NCI-H1105 treated with DMSO at 0.1 percent for 48 hours (cell line): ENCODE results near the gene CAMSAP2.

ENCODE experiments used
- DNase-seq: peaks from one replicate; lab custom pipeline; 2025; lab: John Stamatoyannopoulos, UW

CAMSAP2 gene, protein sequence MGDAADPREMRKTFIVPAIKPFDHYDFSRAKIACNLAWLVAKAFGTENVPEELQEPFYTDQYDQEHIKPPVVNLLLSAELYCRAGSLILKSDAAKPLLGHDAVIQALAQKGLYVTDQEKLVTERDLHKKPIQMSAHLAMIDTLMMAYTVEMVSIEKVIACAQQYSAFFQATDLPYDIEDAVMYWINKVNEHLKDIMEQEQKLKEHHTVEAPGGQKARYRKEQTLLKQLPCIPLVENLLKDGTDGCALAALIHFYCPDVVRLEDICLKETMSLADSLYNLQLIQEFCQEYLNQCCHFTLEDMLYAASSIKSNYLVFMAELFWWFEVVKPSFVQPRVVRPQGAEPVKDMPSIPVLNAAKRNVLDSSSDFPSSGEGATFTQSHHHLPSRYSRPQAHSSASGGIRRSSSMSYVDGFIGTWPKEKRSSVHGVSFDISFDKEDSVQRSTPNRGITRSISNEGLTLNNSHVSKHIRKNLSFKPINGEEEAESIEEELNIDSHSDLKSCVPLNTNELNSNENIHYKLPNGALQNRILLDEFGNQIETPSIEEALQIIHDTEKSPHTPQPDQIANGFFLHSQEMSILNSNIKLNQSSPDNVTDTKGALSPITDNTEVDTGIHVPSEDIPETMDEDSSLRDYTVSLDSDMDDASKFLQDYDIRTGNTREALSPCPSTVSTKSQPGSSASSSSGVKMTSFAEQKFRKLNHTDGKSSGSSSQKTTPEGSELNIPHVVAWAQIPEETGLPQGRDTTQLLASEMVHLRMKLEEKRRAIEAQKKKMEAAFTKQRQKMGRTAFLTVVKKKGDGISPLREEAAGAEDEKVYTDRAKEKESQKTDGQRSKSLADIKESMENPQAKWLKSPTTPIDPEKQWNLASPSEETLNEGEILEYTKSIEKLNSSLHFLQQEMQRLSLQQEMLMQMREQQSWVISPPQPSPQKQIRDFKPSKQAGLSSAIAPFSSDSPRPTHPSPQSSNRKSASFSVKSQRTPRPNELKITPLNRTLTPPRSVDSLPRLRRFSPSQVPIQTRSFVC (N-terminal part only)

DNA sequence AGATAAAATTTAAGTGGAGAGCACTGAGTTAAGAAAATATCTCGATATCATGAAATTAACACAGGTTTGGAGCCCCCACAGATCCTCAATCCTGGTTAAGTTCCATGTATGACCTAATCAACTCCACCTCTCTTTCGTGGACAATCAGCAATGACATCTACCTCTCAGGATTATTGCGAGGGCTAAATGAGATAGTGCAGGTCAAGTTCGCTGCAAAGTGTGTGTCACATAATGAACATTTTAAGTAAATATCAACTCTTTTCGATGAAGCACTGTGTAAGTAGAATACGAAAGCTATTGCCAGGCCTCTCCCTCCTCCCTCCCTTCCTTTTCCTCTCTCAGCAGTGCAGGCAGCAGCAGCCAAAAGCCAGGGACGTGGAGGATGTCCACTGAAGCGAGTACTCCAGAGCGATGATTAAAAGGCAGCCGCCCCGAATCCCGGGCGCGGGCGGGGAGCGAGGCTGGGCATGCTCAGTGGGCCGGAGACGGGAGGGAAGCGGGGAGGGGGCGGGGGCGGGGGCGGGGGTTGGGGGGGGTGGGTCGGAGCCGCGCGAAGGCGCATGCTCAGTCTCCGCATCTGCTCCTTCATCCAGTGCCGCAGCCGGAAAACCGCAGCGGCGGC, at the start of gene CAMSAP2:
CAMSAP2 (plus strand) TSS at position 567 of the 622 bp plus-strand sequence. CDS start 935 bp downstream, outside the sequence.
- peak; percentile 90 for DNase-seq

DNA sequence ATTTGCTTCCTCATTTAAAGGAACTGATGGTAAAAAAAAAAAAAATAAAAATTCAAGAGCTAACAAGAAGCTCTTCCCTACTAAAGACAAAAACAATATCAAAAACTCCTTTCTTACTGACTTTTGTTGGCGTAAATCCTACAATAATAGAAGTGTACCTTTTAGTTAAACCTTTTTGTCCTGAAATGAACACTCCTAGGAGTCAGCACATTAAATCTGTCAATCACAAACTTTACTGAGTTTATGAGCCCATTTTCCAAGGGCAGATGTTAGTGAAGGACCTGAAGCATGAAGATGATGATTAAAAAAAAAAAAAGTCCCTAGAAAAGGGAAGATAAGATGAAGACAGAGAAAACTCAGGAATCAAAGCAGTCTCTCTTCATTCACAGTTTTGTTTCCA, 46.4 kb upstream of the CAMSAP2 start:
- DNase-seq = no peak

DNA sequence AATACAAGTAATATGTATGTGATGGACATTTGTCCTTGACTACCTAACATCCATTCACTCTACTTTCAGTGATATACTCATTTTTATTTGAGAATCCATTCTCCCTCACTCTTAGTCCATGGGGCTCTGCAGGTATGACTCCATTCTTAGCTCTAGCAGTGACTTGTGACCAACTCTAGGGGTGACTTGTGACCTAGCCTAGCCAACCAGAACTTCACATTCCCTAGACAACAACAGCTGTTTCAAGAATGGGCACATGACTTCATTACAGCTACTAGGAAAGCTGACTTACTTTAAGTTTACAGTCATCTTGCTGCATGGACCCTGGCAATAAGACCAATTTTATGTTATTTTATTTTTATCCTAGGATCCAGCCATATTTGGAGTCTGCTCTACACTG, 45.4 kb upstream of the CAMSAP2 start:
- no peak for DNase-seq

DNA sequence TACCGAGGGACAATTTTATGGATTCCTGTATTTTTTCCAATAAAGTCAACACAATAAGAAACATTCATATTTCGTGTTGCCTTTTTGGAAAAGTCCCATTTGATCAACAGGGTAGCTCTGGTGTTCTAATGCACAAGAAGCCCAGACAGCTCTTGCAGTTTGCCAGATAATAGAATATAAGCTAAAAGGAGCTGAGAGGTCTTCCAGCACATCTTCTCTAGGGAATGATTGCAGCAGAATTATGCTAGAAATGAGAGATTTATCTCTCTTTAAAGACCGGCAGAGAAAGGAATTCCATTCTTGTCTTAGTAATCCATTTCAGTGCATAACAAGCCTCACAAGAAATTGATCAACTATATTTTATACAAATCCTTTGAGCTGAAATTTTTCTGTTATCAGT, 44.0 kb upstream of the CAMSAP2 start:
- no peak for DNase-seq

DNA sequence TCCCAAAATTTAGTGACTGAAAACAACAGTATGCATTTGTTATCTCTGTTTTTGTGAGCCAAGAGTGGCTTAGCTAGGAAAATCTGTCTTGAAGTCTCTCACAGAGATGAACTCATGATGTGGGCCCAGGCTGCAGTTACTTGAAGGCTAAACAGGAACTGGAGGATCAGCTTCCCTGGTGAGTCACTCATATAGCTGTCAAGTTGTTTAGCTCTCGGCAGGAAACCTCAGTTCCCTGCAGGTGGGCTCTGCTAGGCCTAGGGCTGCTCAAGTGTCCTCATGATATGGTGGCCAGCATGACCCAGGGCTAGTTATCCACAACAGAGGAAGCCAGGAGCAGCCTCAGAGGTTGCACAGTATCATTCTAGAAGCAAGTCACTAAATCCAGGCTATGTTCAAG, 38.8 kb upstream of the CAMSAP2 start:
- DNase-seq = no peak

DNA sequence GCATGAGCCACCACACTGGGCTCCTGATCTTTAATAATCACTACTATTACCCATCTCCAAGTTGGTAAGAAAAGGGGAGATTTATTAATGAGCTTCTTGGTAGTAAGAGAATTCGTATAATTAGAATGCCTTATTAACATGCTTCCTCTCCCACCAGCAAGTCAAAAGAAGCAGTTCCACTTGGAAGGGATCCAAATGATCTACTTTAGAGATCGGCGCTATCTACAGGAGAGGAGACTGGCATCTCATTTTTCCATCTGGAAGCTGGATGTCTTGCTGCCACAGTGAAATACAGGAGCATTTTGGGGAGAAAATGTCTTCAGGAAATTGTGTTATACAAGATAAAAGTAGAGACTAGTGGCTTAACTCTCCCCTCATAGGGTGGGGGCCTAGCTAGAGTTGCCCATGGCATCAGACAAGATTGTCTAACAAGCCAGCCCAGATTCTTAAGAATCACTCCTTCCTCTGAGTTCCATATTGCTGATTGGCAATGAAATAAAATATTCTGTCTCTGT, 33.6 kb upstream of the CAMSAP2 start:
- DNase-seq = no peak

DNA sequence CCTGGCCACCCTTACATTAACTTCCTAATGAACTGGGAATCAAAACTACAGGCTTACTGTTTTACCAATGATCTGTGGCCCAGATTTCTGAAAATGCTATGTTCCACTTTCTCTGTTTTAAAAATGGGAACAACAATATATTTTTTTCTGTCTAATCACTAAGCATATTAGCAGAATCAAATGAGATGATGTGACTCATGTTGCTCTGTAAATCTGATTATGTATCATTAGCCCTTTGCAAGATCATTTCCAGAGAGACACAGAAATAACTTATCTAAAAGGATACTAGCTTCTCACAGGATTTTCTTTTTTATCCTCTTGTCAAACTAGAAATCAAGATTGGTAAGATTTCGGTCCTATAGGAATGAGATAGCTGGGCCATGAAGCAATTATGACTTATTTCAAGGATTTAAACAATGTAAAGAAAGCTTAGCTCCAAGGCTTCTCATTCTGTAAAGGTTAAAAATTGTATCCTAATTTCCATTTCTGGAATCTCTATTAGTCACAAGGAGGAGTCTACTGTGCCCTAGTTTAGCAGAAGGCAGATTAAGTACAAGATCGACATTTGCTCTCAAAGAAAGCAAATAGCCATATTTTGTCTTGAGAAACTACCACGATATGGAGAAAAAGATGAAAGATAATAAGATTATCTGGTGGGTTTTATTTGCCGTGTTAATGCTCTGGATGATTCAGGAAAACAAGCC, 32.4 kb upstream of the CAMSAP2 start:
- no peak for DNase-seq

DNA sequence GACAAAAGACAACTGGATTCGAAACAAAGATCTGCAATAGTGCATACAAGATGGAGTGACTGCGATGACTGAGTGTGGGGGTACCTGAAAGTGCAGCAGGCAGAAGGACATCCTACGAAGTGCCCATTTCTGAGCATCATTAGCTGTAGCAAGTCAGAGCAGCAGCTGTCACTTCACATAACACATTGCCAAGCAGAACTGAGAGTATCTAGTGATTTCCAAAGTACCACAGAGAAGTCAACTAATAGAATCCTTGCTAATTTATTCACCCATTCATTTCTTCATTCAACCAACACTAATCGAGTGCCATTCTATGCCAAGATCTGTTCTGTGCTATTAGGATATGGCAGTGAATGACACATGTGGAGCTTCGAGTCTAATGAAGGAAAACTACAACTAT, 31.6 kb upstream of the CAMSAP2 start:
- DNase-seq = no peak

DNA sequence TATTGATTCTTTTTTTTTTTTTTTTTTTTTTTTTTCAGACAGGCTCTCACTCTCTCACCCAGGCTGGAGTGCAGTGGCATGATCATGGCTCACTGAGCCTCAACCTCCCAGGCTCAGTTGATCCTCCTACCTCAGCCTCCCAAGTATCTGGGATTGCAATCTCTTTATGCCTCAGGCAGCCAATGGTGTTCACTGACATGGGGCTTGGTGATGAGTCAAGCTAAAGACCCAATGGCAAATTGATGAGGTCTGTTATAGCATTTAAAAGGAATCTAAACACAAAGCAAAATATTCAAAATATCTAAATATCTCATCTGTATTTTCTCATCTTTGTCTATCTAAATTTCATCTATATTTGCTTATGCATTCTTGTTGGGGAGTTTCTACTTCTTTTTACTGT, 30.5 kb upstream of the CAMSAP2 start:
- DNase-seq = no peak

DNA sequence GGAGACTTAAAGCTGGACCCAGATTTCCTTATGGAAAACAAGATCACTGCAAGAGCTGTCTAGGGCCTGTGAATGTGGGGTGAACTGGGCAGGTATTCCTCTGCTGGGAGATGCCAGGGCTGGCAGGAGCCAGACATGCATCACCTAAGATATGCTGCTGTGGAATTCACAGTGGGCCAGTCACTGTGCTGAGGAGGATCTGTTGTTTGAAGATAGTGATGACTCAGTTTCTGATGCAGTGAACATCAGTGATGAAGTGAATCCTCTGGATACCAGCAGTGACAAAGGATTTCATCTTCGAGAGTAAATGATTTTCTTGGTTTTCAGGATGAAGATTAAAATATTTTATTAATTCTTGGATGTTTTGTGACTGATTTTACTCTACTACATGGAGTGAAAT, 29.9 kb upstream of the CAMSAP2 start:
- DNase-seq = no peak

DNA sequence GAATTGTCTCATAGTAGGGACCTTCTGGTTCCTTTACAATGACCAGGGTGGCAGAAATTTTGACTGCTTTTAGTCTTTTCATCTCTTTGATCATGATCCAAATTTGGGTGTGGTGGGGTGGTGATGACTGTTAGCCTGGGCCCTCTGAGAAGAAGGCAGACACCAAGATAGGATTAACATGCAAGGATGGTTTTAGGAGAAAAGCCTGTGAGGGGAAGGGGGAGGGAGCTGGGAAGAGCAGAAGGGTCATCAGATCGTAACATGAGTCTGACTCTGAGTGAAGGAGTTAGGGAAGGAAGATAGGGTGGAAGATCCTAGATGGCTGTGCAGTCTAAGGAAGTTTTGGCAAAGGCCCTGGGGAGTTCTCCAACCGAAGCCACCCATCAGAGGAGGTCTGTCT, 28.5 kb upstream of the CAMSAP2 start:
- DNase-seq = no peak

DNA sequence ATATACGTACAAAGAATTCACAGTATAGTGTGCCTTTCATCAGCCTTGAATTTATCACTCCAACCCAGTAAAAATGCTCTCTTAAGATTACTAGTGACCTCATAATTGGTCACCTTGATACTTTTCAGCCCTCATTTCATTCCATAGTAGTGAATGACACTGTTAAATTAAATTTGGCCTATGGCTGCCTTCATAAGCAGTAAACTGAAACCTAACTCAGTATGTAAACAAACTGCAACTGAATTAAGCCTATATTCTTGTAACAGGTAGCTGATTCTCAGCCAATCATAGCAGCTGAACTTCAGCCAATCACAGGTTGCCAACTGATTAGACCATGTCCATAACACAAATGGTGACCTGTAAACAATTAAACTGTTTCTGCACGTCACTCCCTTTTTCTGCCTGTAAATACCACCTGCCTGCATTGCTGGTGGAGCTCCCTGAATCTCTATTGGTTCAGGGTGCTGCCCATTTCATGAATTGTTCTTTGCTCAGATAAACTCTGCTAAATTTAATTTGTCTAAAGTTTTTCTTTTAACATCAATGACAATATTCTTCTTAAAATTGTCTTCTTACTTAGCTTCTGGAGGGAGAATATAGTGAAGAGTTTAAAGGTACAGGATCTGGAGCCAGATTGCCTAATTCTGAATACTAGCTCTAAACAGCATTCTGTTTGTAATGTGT, 24.0 kb upstream of the CAMSAP2 start:
- DNase-seq = no peak

DNA sequence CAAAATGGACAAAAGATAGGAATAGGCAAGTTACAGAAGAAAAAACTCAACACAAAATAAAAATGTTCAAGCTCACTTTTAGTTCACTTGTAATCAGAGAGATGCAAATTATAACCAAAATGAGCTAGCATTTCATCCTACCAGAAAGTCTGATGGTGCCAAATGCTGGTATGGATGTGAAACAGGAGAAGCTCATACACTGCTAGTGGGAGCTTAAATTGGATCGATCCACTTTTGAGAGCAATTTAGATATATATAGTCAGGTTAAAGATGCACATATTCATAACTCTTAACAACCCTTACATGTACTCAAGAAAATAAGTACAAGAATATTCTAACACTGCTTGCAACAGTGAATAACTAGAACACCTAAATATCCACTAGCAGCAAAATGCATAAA, 18.5 kb upstream of the CAMSAP2 start:
- DNase-seq = no peak

DNA sequence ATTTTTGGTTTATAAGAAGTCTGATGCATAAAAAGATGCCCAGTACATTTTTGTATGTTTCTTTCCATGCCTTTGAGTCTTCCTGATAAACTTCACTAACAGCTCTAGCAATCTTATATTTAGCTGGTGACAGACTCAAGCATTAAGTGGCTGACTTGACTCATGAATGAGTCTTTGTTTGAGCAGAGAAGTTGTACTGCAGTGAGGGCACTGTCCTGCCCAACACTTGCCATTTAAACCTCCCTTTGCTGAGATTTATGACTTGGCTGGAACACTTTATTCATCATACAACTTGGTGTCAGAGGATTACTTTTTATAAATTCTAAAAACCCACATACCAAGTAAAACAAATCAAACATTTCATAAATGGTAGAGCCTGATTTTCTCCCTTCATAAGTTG, 14.6 kb upstream of the CAMSAP2 start:
- DNase-seq = no peak

DNA sequence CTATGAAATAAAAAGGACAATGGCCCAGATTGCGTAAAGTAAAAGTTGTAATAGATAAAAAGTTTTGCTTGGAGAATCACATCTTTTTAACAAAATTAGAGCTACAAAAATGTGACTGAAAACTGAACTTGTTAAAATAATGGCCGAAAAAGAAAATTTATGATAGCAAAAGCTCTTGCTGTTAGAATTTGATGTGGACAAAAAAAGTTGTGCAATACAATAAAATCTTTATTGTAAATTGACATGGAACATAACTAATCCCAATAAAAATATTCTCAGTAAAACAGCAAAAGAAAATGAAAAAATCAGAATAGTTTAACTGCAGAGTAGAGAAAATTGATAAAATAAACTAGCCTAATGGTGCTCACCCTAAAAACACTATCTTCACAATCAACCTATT, 11.4 kb upstream of the CAMSAP2 start:
- no peak for DNase-seq

DNA sequence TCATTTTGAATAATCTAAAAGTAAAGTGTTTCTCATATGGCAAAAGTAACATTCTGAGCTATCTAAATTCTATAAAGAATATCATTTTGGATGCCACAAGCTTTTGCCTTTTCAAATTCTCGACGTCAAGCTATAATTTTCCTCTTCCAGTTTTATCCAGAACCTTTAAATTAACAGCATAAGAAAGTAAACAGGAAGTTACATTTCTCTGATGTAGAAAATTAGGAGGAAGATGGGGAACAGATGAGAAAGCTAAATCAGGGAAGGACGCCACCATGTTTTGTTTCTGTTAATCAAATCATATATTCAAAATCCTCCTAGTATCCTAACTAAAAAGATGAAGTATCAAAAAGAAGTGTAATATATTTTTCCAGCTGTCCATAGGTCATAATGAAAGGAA, 8.8 kb upstream of the CAMSAP2 start:
- no peak for DNase-seq

DNA sequence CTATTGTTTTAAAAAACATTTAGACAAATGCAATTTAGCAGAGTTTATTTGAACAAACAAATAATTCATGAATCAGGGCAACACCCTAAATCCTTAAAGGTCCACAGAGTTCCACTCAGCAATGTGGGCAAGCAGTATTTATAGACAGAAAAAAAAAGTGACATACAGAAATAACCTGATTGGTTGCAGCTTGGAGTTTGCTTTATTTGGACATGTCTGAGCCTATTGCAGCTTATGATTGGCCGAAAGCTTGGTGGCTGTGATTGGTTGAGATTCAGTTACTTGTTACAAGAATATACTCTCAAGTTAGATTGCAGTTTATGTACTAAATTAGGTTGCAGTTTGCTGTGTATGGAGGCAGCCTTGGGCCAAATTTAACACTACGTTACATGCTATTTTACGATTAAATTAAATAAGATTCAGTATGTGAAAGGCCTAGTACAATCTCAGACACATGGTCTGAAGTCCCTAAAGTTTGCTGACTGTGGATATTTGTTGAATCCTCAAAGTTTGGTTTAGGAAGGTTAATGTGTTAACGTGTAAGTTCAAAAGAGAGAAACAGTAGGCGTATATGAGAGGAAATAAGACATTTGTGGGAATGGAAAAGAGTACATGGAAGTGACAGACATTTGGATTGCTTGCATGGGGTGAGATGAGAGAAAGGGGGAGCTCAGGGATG, 6.9 kb upstream of the CAMSAP2 start:
- no peak for DNase-seq

DNA sequence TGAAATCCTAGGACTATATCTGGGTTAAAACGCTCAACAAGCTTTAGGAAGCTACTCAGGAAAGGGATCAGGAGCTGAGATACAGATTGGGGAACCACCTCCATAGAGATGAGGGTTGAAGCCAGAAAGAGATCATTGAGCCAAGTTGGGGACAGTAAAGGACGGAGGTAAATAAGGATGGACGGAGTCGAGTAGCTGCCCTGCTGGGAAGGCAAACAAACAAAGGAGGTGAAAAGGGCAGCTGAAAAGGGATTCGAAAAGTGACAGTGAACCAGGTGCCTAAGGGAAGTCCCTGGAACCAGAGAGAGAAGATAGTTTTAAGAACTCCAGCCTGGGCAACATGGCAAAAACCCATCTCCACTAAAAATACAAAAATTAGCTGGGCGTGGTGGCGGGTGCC, 6.3 kb upstream of the CAMSAP2 start:
- DNase-seq = no peak

DNA sequence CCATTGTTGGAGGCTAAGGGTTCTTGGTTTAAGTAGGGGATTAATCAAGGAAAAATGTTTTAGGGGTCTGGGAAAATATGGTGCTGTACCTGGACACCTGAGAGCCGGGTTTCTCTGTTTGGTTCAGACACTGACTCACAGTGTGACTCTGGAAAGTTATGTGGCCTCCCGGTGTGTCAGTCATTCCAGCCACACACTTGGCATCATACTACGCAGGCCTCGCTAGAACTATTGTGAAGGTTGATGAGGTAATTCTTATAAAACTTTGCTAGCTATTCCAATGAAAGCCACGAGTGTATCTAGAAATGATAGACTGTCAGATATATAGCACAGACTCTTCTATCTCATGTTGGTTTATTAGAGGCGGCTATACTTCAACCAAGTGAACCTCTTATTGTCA, 4.8 kb upstream of the CAMSAP2 start:
- no peak for DNase-seq

DNA sequence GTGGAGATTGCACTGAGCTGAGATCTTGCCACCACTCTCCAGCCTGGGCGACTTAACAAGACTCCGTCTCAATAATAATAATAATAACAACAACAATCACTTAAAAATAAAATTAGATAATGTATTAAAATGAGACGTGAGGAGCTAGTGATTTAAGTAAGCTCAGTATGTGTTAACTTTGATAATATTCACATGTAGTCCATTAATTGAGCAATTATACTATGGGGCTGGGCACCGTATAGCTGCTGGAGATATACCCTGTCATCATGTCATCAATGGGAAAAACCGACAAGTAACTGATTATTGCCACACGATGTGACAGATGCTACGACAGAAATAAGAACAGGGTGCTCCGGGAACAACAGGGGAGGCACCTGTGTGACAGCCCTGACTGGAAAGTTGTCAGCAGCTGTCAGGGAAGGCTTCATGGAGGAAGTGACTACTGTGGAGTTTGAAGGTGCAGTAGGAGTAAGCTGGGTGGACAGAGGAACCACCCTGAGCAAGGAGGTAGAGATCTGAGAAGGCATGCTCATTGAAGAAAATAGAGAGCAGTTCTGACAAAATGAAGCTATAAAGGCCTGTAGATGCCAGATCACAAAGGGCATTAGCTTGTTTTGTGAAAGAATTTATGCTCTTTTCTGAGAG, 924 bp upstream of the CAMSAP2 start:
- no peak for DNase-seq
